Uterus (tissue), 2 donors: Measurements from ENCODE around the gene FADS1.

Experiments used
- POLR2A ChIP-seq, 2 donors: fragments of 450-650 bp; IDR thresholded peaks; one replicate each; pipeline ENCODE4 v1.6.1; 2016; ENCODE audit warnings: antibody characterized with exemption in 2 of 2, mild to moderate bottlenecking in 1 of 2, moderate library complexity in 1 of 2
- TF ChIP-seq, protein P1 (sequence below), 4 experiments: fragments of 200-600 bp in 2 of 4; fragments of 450-650 bp in 2 of 4; sonication (generic) in 2 of 4; IDR thresholded peaks; one replicate each; pipeline ENCODE4 v1.5.1; 2016 to 2019; ENCODE audit warnings: antibody characterized with exemption in 4 of 4, mild to moderate bottlenecking in 2 of 4, moderate library complexity in 1 of 4

DNA sequence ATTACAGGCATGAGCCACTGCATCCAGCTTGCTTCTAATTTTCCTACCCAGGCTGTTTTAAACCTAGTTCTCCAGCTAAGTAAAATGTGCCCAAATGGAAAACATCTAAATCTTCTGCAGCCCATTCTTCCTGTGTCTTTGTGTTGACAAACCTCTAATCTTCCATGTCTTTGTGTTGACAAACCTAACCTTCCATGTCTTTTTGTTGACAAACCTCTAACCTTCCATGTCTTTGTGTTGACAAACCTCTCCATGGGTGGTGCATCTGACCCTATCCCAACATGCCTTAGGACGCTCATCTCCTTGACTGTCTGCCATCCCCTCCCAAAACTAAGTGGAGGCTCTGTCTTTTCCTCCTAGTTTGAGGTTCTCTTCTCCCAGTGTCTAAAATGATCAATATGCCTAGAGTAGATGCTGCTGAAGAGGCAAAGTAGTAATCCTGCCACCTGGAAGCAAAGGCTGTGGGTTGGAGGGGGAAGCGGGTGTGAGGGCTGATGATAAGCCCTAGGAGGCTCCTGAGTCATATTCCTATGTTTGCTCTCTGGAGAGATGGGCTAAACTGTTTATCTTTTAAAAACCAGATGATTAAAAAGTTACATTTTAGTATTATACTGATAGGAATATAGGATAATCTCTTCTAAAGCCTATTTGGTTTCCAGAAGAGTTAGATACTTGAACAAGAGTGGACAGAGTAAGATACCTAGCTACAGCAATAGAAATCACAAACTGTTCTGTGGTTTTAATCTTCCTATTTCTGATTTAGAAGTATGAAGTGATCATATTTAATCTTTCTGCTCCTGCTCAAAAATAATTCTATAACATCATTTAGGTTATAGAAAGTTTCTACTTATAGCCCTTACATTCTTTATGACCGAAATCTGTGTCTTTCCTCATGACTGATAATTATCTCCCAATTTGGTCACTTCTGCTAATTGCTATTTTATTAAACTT lies 16.2 kb downstream of the FADS1 start:
- TF ChIP-seq, protein P1, sequence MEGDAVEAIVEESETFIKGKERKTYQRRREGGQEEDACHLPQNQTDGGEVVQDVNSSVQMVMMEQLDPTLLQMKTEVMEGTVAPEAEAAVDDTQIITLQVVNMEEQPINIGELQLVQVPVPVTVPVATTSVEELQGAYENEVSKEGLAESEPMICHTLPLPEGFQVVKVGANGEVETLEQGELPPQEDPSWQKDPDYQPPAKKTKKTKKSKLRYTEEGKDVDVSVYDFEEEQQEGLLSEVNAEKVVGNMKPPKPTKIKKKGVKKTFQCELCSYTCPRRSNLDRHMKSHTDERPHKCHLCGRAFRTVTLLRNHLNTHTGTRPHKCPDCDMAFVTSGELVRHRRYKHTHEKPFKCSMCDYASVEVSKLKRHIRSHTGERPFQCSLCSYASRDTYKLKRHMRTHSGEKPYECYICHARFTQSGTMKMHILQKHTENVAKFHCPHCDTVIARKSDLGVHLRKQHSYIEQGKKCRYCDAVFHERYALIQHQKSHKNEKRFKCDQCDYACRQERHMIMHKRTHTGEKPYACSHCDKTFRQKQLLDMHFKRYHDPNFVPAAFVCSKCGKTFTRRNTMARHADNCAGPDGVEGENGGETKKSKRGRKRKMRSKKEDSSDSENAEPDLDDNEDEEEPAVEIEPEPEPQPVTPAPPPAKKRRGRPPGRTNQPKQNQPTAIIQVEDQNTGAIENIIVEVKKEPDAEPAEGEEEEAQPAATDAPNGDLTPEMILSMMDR (IDR thresholded peaks at IDR 0.05), result no peak
- no peak for TF ChIP-seq POLR2A (IDR thresholded peaks at IDR 0.05)
